Neural progenitor cell (in vitro differentiated cells): Measurements from ENCODE around the gene CD274. TPM values are rescaled to one million over a fixed set of nuclear protein-coding genes. Genes with fewer than 3 reads are reported as not detected.

ENCODE experiments used
- DNase-seq: peaks from one replicate; pipeline ENCODE4 v3.0.0-alpha.2; 2016; ENCODE audit warnings: low spot score
- H2AFZ ChIP-seq: fragments of 200-600 bp; sonication (generic); replicated peaks from 2 replicates; pipeline ENCODE4 v1.6.1; 2016; ENCODE audit warnings: antibody characterized with exemption
- H3F3A ChIP-seq: fragments of 200-600 bp; sonication (generic); 2 replicates; pipeline ENCODE4 v1.6.1; 2016; ENCODE audit warnings: antibody characterized with exemption, low read depth
- H3K27ac ChIP-seq: fragments of 200-600 bp; sonication (generic); 2 replicates; pipeline ENCODE4 v1.5.1; 2016; ENCODE audit warnings: mild to moderate bottlenecking
- H3K27me3 ChIP-seq: fragments of 200-600 bp; sonication (generic); 2 replicates; pipeline ENCODE4 v1.6.1; 2016; ENCODE audit warnings: mild to moderate bottlenecking, moderate library complexity
- H3K36me3 ChIP-seq: fragments of 200-600 bp; sonication (generic); 2 replicates; pipeline ENCODE4 v1.5.1; 2016
- H3K4me1 ChIP-seq: fragments of 200-600 bp; sonication (generic); 2 replicates; pipeline ENCODE4 v1.6.1; 2016; ENCODE audit warnings: mixed run types
- H3K4me2 ChIP-seq: fragments of 200-600 bp; sonication (generic); 2 replicates; pipeline ENCODE4 v1.6.1; 2016
- H3K4me3 ChIP-seq: fragments of 200-600 bp; sonication (generic); 2 replicates; pipeline ENCODE4 v1.5.1; 2016
- H3K79me2 ChIP-seq: fragments of 200-600 bp; sonication (generic); 2 replicates; pipeline ENCODE4 v1.6.1; 2016; ENCODE audit warnings: low read depth
- H3K9ac ChIP-seq: fragments of 200-600 bp; sonication (generic); 2 replicates; pipeline ENCODE4 v1.6.1; 2016
- H3K9me3 ChIP-seq: fragments of 200-600 bp; sonication (generic); 2 replicates; pipeline ENCODE4 v1.5.1; 2016; ENCODE audit warnings: low read depth
- H4K20me1 ChIP-seq: fragments of 200-600 bp; sonication (generic); 2 replicates; pipeline ENCODE4 v1.6.1; 2016; ENCODE audit warnings: low read depth
- H3K27ac Mint-ChIP-seq: 3 replicates; pipeline ENCODE4 v1.8.0; 2021; ENCODE audit warnings: mixed read lengths
- H3K27me3 Mint-ChIP-seq: 2 replicates; pipeline ENCODE4 v1.8.0; 2022; ENCODE audit warnings: low read depth, mild to moderate bottlenecking, inconsistent platforms, moderate library complexity, mixed read lengths; ENCODE audit not compliant: insufficient read depth
- H3K36me3 Mint-ChIP-seq: 3 replicates; pipeline ENCODE4 v1.8.0; 2021; ENCODE audit warnings: mixed read lengths
- H3K4me1 Mint-ChIP-seq: 3 replicates; pipeline ENCODE4 v1.8.0; 2021; ENCODE audit warnings: mixed read lengths
- H3K4me3 Mint-ChIP-seq: 3 replicates; pipeline ENCODE4 v1.8.0; 2021; ENCODE audit warnings: mild to moderate bottlenecking, moderate library complexity, mixed read lengths
- H3K9me3 Mint-ChIP-seq: 3 replicates; pipeline ENCODE4 v1.8.0; 2020; ENCODE audit warnings: mixed read lengths
- EZH2 ChIP-seq: fragments of 200-600 bp; sonication (generic); IDR thresholded peaks from 2 replicates; pipeline ENCODE4 v1.6.1; 2017; ENCODE audit warnings: antibody characterized with exemption, mild to moderate bottlenecking, moderate library complexity
- EZH2phosphoT487 ChIP-seq: fragments of 200-600 bp; sonication (generic); IDR thresholded peaks from 2 replicates; pipeline ENCODE4 v1.6.1; 2017; ENCODE audit warnings: antibody characterized with exemption
- total RNA-seq: library from RNA; depleted of rRNA; stranded (reverse); fragments of >200 nt; gene quantifications from 2 replicates; pipeline ENCODE4 v1.2.3, GENCODE V29; 2015; ENCODE audit warnings: low replicate concordance
- TF ChIP-seq, protein P1 (sequence below): fragments of 200-600 bp; sonication (generic); IDR thresholded peaks from 2 replicates; pipeline ENCODE4 v1.5.1; 2017; ENCODE audit warnings: antibody characterized with exemption, mild to moderate bottlenecking

CD274 gene
- total RNA-seq, 1 donor from 2014 or later, result not detected

DNA sequence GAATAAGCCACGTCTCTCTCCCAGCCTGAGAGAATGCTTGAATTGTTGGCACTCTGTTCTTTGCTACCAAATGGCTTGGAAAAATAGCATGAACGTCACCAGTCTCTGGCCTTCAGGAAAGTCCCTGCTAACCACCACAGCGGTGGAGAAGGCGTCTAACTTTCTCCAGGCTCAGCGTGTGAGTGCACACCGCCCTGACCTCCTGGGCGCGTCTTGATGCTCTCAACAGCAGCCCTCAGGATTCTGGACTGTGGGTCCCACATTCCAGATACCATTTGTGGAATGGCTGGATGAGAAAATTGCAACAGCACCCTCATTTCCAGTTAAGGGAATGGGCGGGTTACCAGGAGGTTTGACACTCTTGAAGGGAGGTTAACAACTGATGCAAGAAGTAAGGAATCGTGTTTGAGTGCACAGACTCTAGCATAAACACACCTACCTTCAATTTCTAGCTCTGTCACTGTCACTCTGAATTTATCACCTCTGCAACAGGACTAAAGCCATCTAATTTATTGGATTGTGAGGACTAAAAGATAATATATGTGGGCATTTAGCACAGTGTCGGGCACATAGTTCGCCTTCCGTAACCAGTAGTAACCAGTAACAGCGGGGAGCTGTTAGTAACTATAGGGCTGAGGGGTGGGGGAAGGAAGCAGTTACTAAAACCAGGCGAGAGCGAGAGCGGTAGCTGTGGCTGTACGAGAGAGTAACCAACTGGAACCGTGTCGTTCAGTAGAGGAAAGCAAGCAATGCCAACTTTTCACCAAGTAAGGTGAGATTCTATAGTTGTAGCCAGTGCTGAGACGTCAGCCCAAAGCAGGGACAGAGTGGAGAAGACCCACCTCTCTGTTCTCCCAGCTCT, 11.8 kb upstream of the CD274 start:
- H3K27ac ChIP-seq, result no peak overlapping the region
- H3F3A ChIP-seq, result peaks cover 7% of the 10 kb centered on the region
- Mint-ChIP-seq H3K36me3 (peaks cover 14% of the 10 kb centered on the region), H3K9me3 (peaks cover 5% of the 10 kb centered on the region), H3K4me1 (peaks cover 22% of the 10 kb centered on the region), H3K27ac (peak overlapping the region; percentile 50), H3K27me3 (peaks cover 9% of the 10 kb centered on the region), H3K4me3 (peak overlapping the region; percentile 97)
- TF ChIP-seq EZH2, result no peak
- no peak for TF ChIP-seq EZH2phosphoT487
- TF ChIP-seq, protein P1, sequence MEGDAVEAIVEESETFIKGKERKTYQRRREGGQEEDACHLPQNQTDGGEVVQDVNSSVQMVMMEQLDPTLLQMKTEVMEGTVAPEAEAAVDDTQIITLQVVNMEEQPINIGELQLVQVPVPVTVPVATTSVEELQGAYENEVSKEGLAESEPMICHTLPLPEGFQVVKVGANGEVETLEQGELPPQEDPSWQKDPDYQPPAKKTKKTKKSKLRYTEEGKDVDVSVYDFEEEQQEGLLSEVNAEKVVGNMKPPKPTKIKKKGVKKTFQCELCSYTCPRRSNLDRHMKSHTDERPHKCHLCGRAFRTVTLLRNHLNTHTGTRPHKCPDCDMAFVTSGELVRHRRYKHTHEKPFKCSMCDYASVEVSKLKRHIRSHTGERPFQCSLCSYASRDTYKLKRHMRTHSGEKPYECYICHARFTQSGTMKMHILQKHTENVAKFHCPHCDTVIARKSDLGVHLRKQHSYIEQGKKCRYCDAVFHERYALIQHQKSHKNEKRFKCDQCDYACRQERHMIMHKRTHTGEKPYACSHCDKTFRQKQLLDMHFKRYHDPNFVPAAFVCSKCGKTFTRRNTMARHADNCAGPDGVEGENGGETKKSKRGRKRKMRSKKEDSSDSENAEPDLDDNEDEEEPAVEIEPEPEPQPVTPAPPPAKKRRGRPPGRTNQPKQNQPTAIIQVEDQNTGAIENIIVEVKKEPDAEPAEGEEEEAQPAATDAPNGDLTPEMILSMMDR, result no peak
- peaks cover 2% of the 10 kb centered on the region for H3K27me3 ChIP-seq
- no peaks in the 10 kb centered on the region for H3K9me3 ChIP-seq
- H2AFZ ChIP-seq, result peak overlapping the region; percentile 27
- no peaks in the 10 kb centered on the region for H4K20me1 ChIP-seq
- H3K4me3 ChIP-seq, result peak overlapping the region; percentile 54
- no peaks in the 10 kb centered on the region for H3K79me2 ChIP-seq
- peak overlapping the region; percentile 74 for H3K4me2 ChIP-seq
- no peak overlapping the region for H3K9ac ChIP-seq
- H3K4me1 ChIP-seq, result peaks cover 3% of the 10 kb centered on the region
- H3K36me3 ChIP-seq, result peaks cover 5% of the 10 kb centered on the region
- no peak for DNase-seq

DNA sequence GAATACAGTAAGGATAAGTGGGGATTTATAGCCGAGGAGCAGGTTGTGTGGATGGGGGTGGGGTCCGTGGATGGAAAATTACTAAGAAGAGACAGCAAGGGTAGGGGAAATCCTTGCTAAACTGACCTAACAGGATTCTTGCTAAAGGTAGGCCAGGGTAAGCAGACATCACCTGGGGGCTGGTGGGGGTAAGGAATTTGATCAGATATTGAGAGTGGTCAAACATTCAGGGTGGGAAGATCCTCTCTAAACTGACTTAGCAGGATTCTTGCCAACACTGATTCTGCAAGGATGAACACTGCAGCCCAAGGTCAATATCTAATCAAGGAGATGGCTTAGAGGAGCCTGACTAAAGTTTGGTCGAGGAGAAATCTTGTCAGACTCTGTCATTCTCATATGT, 9.9 kb upstream of the CD274 start:
- H3F3A ChIP-seq, result peaks cover 7% of the 10 kb centered on the region
- no peaks in the 10 kb centered on the region for H3K9me3 Mint-ChIP-seq
- no peak overlapping the region for H3K4me2 ChIP-seq
- no peak for DNase-seq
- no peaks in the 10 kb centered on the region for H3K79me2 ChIP-seq
- peaks cover 3% of the 10 kb centered on the region for H3K36me3 ChIP-seq
- H3K4me1 ChIP-seq, result peaks cover 3% of the 10 kb centered on the region
- peaks cover 7% of the 10 kb centered on the region for H3K36me3 Mint-ChIP-seq
- H3K4me3 Mint-ChIP-seq, result no peak overlapping the region
- no peaks in the 10 kb centered on the region for H3K9me3 ChIP-seq
- no peak for TF ChIP-seq EZH2
- TF ChIP-seq, protein P1, result no peak
- no peak overlapping the region for H3K9ac ChIP-seq
- H3K4me1 Mint-ChIP-seq, result peaks cover 20% of the 10 kb centered on the region
- H3K27ac ChIP-seq, result no peak overlapping the region
- no peaks in the 10 kb centered on the region for H4K20me1 ChIP-seq
- H3K27me3 Mint-ChIP-seq, result peaks cover 12% of the 10 kb centered on the region
- H3K27ac Mint-ChIP-seq, result no peak overlapping the region
- peaks cover 2% of the 10 kb centered on the region for H3K27me3 ChIP-seq
- H3K4me3 ChIP-seq, result no peak overlapping the region
- no peak overlapping the region for H2AFZ ChIP-seq

DNA sequence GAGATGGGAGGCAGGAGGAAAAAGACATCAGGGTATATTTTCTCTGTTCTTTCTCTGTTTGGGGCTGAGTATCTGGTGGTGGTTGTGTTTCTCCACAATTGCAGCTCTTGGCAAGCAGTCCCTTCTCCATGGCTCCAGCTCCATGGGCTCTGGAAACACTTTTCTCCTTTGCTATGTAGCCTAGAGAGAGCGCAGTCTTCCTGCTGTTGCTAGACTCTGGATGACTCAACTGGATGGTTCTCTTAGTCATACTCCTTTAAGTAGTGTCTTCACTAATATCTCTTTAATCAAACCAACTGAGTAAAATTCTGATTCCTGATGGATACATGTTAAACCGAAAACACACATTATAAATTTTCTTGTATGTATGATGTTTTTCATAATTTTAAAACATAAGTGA, 9.3 kb upstream of the CD274 start:
- Mint-ChIP-seq H3K36me3 (peaks cover 3% of the 10 kb centered on the region), H3K4me1 (peaks cover 20% of the 10 kb centered on the region), H3K27me3 (peaks cover 12% of the 10 kb centered on the region), H3K27ac (no peak overlapping the region), H3K4me3 (no peak overlapping the region), H3K9me3 (no peaks in the 10 kb centered on the region)
- H2AFZ ChIP-seq, result no peak overlapping the region
- H3K9me3 ChIP-seq, result no peaks in the 10 kb centered on the region
- H3K79me2 ChIP-seq, result no peaks in the 10 kb centered on the region
- H4K20me1 ChIP-seq, result no peaks in the 10 kb centered on the region
- H3F3A ChIP-seq, result peaks cover 7% of the 10 kb centered on the region
- H3K4me3 ChIP-seq, result no peak overlapping the region
- no peaks in the 10 kb centered on the region for H3K36me3 ChIP-seq
- no peak overlapping the region for H3K9ac ChIP-seq
- TF ChIP-seq, protein P1, result no peak
- no peak for TF ChIP-seq EZH2phosphoT487
- TF ChIP-seq EZH2, result no peak
- no peak for DNase-seq
- H3K27ac ChIP-seq, result no peak overlapping the region
- no peak overlapping the region for H3K4me2 ChIP-seq
- H3K4me1 ChIP-seq, result peaks cover 3% of the 10 kb centered on the region
- peaks cover 2% of the 10 kb centered on the region for H3K27me3 ChIP-seq
